ENCODE measurements around the gene TENT4A. TPM values are rescaled to one million over a fixed set of nuclear protein-coding genes. Genes with fewer than 3 reads are reported as not detected.

The TENT4A gene
- total and polyA plus RNA-seq, 2 experiments from 2014 or later, result 6.8 to 14.1 TPM

- H3K27ac ChIP-seq, result no peak overlapping the region
- no peak overlapping the region for H2AFZ ChIP-seq
- WGBS (ENCODE audit: low lambda C conversion rate, missing lambda C conversion rate), result 79% methylated on average over 23 of the region's 23 CpGs
- H3K9me2 ChIP-seq (replicated peaks; ENCODE audit: insufficient read depth), result no peaks in the 10 kb centered on the region
- no peak overlapping the region for H3K4me3 ChIP-seq
- no peaks in the 10 kb centered on the region for H3K9me3 ChIP-seq (ENCODE audit: low read depth)
- TF ChIP-seq EZH2phosphoT487 (IDR thresholded peaks at IDR 0.05; ENCODE audit: low read depth, severe bottlenecking, unreplicated experiment), result no peak
- TF ChIP-seq EZH2 (IDR thresholded peaks at IDR 0.05; ENCODE audit: borderline replicate concordance), result no peak
- no peak for TF ChIP-seq CTCF (IDR thresholded peaks at IDR 0.05; ENCODE audit: poor library complexity)
- peaks cover 14% of the 10 kb centered on the region for H4K20me1 ChIP-seq (ENCODE audit: insufficient read depth, poor library complexity, severe bottlenecking)
- no peaks in the 10 kb centered on the region for H3K27me3 ChIP-seq
- no peak for DNase-seq (ENCODE audit: low spot score)
- H3K79me2 ChIP-seq, result peaks cover 30% of the 10 kb centered on the region
- H3K4me2 ChIP-seq, result no peak overlapping the region
- H3K36me3 ChIP-seq (replicated peaks; ENCODE audit: insufficient read depth, low read depth), result no peaks in the 10 kb centered on the region
- no peaks in the 10 kb centered on the region for H3K4me1 ChIP-seq (ENCODE audit: insufficient read depth)
Observed at GRCh38 chr5:6750142-6750840, 37.1 kb downstream of the TENT4A start.

- Histone ChIP-seq H3K4me1 (ENCODE audit: insufficient read depth) (no peaks in the 10 kb centered on the region), H3K27ac (no peak overlapping the region), H3K9me2 (replicated peaks; ENCODE audit: insufficient read depth) (no peaks in the 10 kb centered on the region), H3K27me3 (no peaks in the 10 kb centered on the region), H3K4me2 (no peak overlapping the region), H2AFZ (no peak overlapping the region), H3K79me2 (peaks cover 26% of the 10 kb centered on the region), H4K20me1 (ENCODE audit: insufficient read depth, poor library complexity, severe bottlenecking) (peaks cover 15% of the 10 kb centered on the region), H3K36me3 (replicated peaks; ENCODE audit: insufficient read depth, low read depth) (no peaks in the 10 kb centered on the region), H3K9me3 (ENCODE audit: low read depth) (no peaks in the 10 kb centered on the region), H3K4me3 (no peak overlapping the region)
- no peak for DNase-seq (ENCODE audit: low spot score)
- TF ChIP-seq EZH2phosphoT487 (IDR thresholded peaks at IDR 0.05; ENCODE audit: low read depth, severe bottlenecking, unreplicated experiment), result no peak
- no peak for TF ChIP-seq EZH2 (IDR thresholded peaks at IDR 0.05; ENCODE audit: borderline replicate concordance)
- no peak for TF ChIP-seq CTCF (IDR thresholded peaks at IDR 0.05; ENCODE audit: poor library complexity)
- 97% methylated on average over 18 of the region's 18 CpGs for WGBS (ENCODE audit: low lambda C conversion rate, missing lambda C conversion rate)
Observed at GRCh38 chr5:6750951-6751685, 37.9 kb downstream of the TENT4A start.

GRCh38 chr5:6752236-6752635 is 39.0 kb downstream of the TENT4A start:
- Histone ChIP-seq H4K20me1 (ENCODE audit: insufficient read depth, poor library complexity, severe bottlenecking) (peaks cover 15% of the 10 kb centered on the region), H2AFZ (no peak overlapping the region), H3K4me3 (no peak overlapping the region), H3K4me2 (no peak overlapping the region), H3K27me3 (no peaks in the 10 kb centered on the region), H3K27ac (no peak overlapping the region), H3K36me3 (replicated peaks; ENCODE audit: insufficient read depth, low read depth) (no peaks in the 10 kb centered on the region), H3K9me2 (replicated peaks; ENCODE audit: insufficient read depth) (no peaks in the 10 kb centered on the region), H3K4me1 (ENCODE audit: insufficient read depth) (no peaks in the 10 kb centered on the region), H3K9me3 (ENCODE audit: low read depth) (no peaks in the 10 kb centered on the region), H3K79me2 (peaks cover 15% of the 10 kb centered on the region)
- 97% methylated on average over 12 of the region's 12 CpGs for WGBS (ENCODE audit: low lambda C conversion rate, missing lambda C conversion rate)
- DNase-seq (ENCODE audit: low spot score), result no peak
- TF ChIP-seq EZH2 (IDR thresholded peaks at IDR 0.05; ENCODE audit: borderline replicate concordance) (no peak), CTCF (IDR thresholded peaks at IDR 0.05; ENCODE audit: poor library complexity) (no peak), EZH2phosphoT487 (IDR thresholded peaks at IDR 0.05; ENCODE audit: low read depth, severe bottlenecking, unreplicated experiment) (no peak)

Data from hepatocyte (in vitro differentiated cells).